ENCODE results near the gene CCL4L2.
"Not testable (repeated sequence)": the region's sequence is repeated elsewhere in the genome, so short reads cannot be mapped to it uniquely, and the experiment has no call there.

The CCL4L2 gene

GRCh38 chr17:36186810-36187763, 23.8 kb upstream of the CCL4L2 start:
- H3K4me3 ChIP-seq (ENCODE audit: low read depth in 1 of 5, low read length in 5 of 5); H3K9me3 ChIP-seq (ENCODE audit: control insufficient read depth in 5 of 5, low read length in 5 of 5); H3K36me3 ChIP-seq (ENCODE audit: control insufficient read depth in 5 of 5, insufficient read depth in 5 of 5, low read length in 5 of 5); H3K9ac ChIP-seq (ENCODE audit: low read length in 5 of 5): not testable (repeated sequence)
- peak overlapping the region; percentile 54 for H3K27ac ChIP-seq (ENCODE audit: low read depth, low read length)
- peaks cover 0 to 14% (median 6%) of the 10 kb centered on the region in 5 donors for H3K27me3 ChIP-seq (ENCODE audit: control insufficient read depth in 5 of 5, insufficient read depth in 4 of 5, low read length in 5 of 5)
- peaks cover 3 to 63% (median 14%) of the 10 kb centered on the region in 5 donors for H3K4me1 ChIP-seq (ENCODE audit: control insufficient read depth in 5 of 5, insufficient read depth in 5 of 5, low read length in 5 of 5)

- Histone ChIP-seq H3K4me1 (ENCODE audit: control insufficient read depth in 5 of 5, insufficient read depth in 5 of 5, low read length in 5 of 5) (peaks cover 6 to 63% (median 18%) of the 10 kb centered on the region in 5 donors), H3K27ac (ENCODE audit: low read depth, low read length) (peak overlapping the region; percentile 54)
- H3K27me3 ChIP-seq (ENCODE audit: control insufficient read depth in 5 of 5, insufficient read depth in 4 of 5, low read length in 5 of 5); H3K36me3 ChIP-seq (ENCODE audit: control insufficient read depth in 5 of 5, insufficient read depth in 5 of 5, low read length in 5 of 5); H3K9ac ChIP-seq (ENCODE audit: low read length in 5 of 5); H3K4me3 ChIP-seq (ENCODE audit: low read depth in 1 of 5, low read length in 5 of 5); H3K9me3 ChIP-seq (ENCODE audit: control insufficient read depth in 5 of 5, low read length in 5 of 5): not testable (repeated sequence)
These were observed 22.8 kb upstream of the CCL4L2 start for GRCh38 chr17:36187943-36188665.

DNA sequence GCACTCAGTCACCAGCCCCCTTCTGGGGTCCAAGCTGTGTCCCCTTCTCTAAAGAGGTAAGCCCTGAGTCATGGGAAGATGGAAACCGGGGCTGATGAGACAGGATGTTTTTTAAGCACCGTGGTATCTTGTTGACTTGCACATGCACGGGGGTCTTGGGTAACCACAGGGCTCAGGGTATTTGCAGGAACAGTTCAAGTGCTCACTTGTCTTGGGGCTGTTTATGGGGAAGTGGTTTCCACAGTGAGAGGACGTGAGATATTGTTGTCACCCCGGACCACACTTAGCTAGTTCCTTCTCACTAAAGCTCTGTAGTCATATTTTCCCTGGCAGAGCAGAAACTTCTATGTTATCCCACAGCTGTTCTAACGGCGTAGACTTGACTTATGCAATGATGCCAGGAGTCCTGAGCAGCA, 22.0 kb upstream of the CCL4L2 start:
- Histone ChIP-seq H3K9ac (ENCODE audit: low read length in 5 of 5) (no peak overlapping the region), H3K36me3 (ENCODE audit: control insufficient read depth in 5 of 5, insufficient read depth in 5 of 5, low read length in 5 of 5) (no peaks in the 10 kb centered on the region), H3K27ac (ENCODE audit: low read depth, low read length) (no peak overlapping the region), H3K27me3 (ENCODE audit: control insufficient read depth in 5 of 5, insufficient read depth in 4 of 5, low read length in 5 of 5) (peaks cover 0 to 9% (median 0%) of the 10 kb centered on the region in 5 donors), H3K9me3 (ENCODE audit: control insufficient read depth in 5 of 5, low read length in 5 of 5) (no peaks in the 10 kb centered on the region), H3K4me3 (ENCODE audit: low read depth in 1 of 5, low read length in 5 of 5) (no peak overlapping the region), H3K4me1 (ENCODE audit: control insufficient read depth in 5 of 5, insufficient read depth in 5 of 5, low read length in 5 of 5) (peaks cover 6 to 56% (median 13%) of the 10 kb centered on the region in 5 donors)

GRCh38 chr17:36189993-36190392, 20.9 kb upstream of the CCL4L2 start:
- H3K27ac ChIP-seq (ENCODE audit: low read depth, low read length); H3K9ac ChIP-seq (ENCODE audit: low read length in 5 of 5); H3K36me3 ChIP-seq (ENCODE audit: control insufficient read depth in 5 of 5, insufficient read depth in 5 of 5, low read length in 5 of 5); H3K4me3 ChIP-seq (ENCODE audit: low read depth in 1 of 5, low read length in 5 of 5); H3K9me3 ChIP-seq (ENCODE audit: control insufficient read depth in 5 of 5, low read length in 5 of 5): not testable (repeated sequence)
- Histone ChIP-seq H3K4me1 (ENCODE audit: control insufficient read depth in 5 of 5, insufficient read depth in 5 of 5, low read length in 5 of 5) (peaks cover 6 to 56% (median 13%) of the 10 kb centered on the region in 5 donors), H3K27me3 (ENCODE audit: control insufficient read depth in 5 of 5, insufficient read depth in 4 of 5, low read length in 5 of 5) (peaks cover 0 to 11% (median 0%) of the 10 kb centered on the region in 5 donors)

DNA sequence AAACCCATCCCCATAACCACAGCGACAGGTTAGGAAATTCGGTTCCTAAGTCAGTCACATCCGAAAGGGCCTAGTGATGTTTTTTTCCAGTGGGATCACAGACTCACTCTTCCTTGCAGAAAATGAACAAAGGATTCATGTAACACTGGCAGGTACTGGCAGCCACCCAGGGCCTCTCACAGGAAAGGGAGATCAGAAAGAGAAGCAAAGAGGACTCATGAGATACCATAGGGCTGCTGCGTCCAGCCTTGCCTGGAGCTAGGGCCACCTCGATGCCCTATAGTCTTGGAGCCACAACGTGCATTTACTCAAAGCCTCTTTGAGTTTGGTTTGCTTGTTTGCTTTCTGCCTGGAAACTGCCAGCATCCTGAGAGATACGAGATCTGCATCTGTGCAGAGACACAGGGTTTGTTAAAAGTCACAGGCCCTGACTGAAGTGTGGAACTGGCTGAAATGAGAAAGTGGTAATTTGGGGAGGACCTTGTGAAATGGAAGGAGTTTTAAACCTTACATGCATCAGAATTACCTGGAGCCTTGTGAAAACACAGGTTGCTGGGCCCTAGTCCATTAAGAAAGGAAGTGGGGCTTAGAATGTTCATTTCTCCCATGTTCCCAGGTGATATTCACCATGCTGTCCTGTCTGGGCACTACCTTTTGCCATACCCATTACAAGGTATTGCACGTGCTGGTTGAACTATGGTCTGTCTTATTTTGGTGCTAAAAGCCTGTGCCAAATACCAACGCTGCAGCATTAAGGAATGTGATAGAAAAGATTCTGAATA, 20.1 kb upstream of the CCL4L2 start:
- not testable (repeated sequence) for H3K27ac ChIP-seq (ENCODE audit: low read depth, low read length); H3K36me3 ChIP-seq (ENCODE audit: control insufficient read depth in 5 of 5, insufficient read depth in 5 of 5, low read length in 5 of 5); H3K4me3 ChIP-seq (ENCODE audit: low read depth in 1 of 5, low read length in 5 of 5); H3K9ac ChIP-seq (ENCODE audit: low read length in 5 of 5); H3K9me3 ChIP-seq (ENCODE audit: control insufficient read depth in 5 of 5, low read length in 5 of 5)
- Histone ChIP-seq H3K4me1 (ENCODE audit: control insufficient read depth in 5 of 5, insufficient read depth in 5 of 5, low read length in 5 of 5) (peaks cover 6 to 63% (median 13%) of the 10 kb centered on the region in 5 donors), H3K27me3 (ENCODE audit: control insufficient read depth in 5 of 5, insufficient read depth in 4 of 5, low read length in 5 of 5) (peaks cover 0 to 18% (median 0%) of the 10 kb centered on the region in 5 donors)

GRCh38 chr17:36193216-36193775, 17.6 kb upstream of the CCL4L2 start:
- H3K4me3 ChIP-seq (ENCODE audit: low read depth in 1 of 5, low read length in 5 of 5), result no peak overlapping the region
- H3K27me3 ChIP-seq (ENCODE audit: control insufficient read depth in 5 of 5, insufficient read depth in 4 of 5, low read length in 5 of 5), result peaks cover 0 to 19% (median 0%) of the 10 kb centered on the region in 5 donors
- no peak overlapping the region for H3K27ac ChIP-seq (ENCODE audit: low read depth, low read length)
- peaks cover 6 to 65% (median 13%) of the 10 kb centered on the region in 5 donors for H3K4me1 ChIP-seq (ENCODE audit: control insufficient read depth in 5 of 5, insufficient read depth in 5 of 5, low read length in 5 of 5)
- H3K36me3 ChIP-seq (ENCODE audit: control insufficient read depth in 5 of 5, insufficient read depth in 5 of 5, low read length in 5 of 5), result no peaks in the 10 kb centered on the region
- H3K9me3 ChIP-seq (ENCODE audit: control insufficient read depth in 5 of 5, low read length in 5 of 5), result no peaks in the 10 kb centered on the region
- H3K9ac ChIP-seq (ENCODE audit: low read length in 5 of 5), result no peak overlapping the region

GRCh38 chr17:36194147-36194831, 16.6 kb upstream of the CCL4L2 start:
- Histone ChIP-seq H3K4me1 (ENCODE audit: control insufficient read depth in 5 of 5, insufficient read depth in 5 of 5, low read length in 5 of 5) (peaks cover 6 to 65% (median 13%) of the 10 kb centered on the region in 5 donors), H3K27me3 (ENCODE audit: control insufficient read depth in 5 of 5, insufficient read depth in 4 of 5, low read length in 5 of 5) (peaks cover 0 to 16% (median 5%) of the 10 kb centered on the region in 5 donors)
- H3K27ac ChIP-seq (ENCODE audit: low read depth, low read length); H3K9ac ChIP-seq (ENCODE audit: low read length in 5 of 5); H3K36me3 ChIP-seq (ENCODE audit: control insufficient read depth in 5 of 5, insufficient read depth in 5 of 5, low read length in 5 of 5); H3K9me3 ChIP-seq (ENCODE audit: control insufficient read depth in 5 of 5, low read length in 5 of 5); H3K4me3 ChIP-seq (ENCODE audit: low read depth in 1 of 5, low read length in 5 of 5): not testable (repeated sequence)

- not testable (repeated sequence) for H3K9me3 ChIP-seq (ENCODE audit: control insufficient read depth in 5 of 5, low read length in 5 of 5); H3K4me3 ChIP-seq (ENCODE audit: low read depth in 1 of 5, low read length in 5 of 5); H3K27ac ChIP-seq (ENCODE audit: low read depth, low read length); H3K9ac ChIP-seq (ENCODE audit: low read length in 5 of 5); H3K36me3 ChIP-seq (ENCODE audit: control insufficient read depth in 5 of 5, insufficient read depth in 5 of 5, low read length in 5 of 5)
- H3K4me1 ChIP-seq (ENCODE audit: control insufficient read depth in 5 of 5, insufficient read depth in 5 of 5, low read length in 5 of 5), result peaks cover 6 to 62% (median 13%) of the 10 kb centered on the region in 5 donors
- peaks cover 0 to 16% (median 5%) of the 10 kb centered on the region in 5 donors for H3K27me3 ChIP-seq (ENCODE audit: control insufficient read depth in 5 of 5, insufficient read depth in 4 of 5, low read length in 5 of 5)
These were observed 15.9 kb upstream of the CCL4L2 start for GRCh38 chr17:36194832-36195433.
